Fibroblast of pulmonary artery (primary cell): ENCODE results near the gene EPS8L1.
A peak's percentile ranks its signal among the peaks of the same experiment; 100 is the strongest.

Experiments
- DNase-seq: peaks from one replicate; pipeline ENCODE4 v3.0.0-alpha.2; 2010; ENCODE audit warnings: low read depth
- H3K4me3 ChIP-seq: replicated peaks from 2 replicates; pipeline ENCODE4 v1.5.1; 2011; ENCODE audit warnings: low read depth, mild to moderate bottlenecking, control low read depth, low read length, moderate library complexity
- CTCF ChIP-seq: IDR thresholded peaks from 2 replicates; pipeline ENCODE4 v1.5.1; 2011; ENCODE audit warnings: mild to moderate bottlenecking, control low read depth, low read length, inconsistent platforms; ENCODE audit errors: missing control alignments

The EPS8L1 gene

GRCh38 chr19:55118401-55118991 lies 42.8 kb downstream of the EPS8L1 start:
- H3K4me3 ChIP-seq: peak overlapping the region; percentile 72
- no peak for TF ChIP-seq CTCF
- DNase-seq: peak; percentile 34

GRCh38 chr19:55119053-55119452 lies 43.4 kb downstream of the EPS8L1 start:
- TF ChIP-seq CTCF: no peak
- DNase-seq: no peak
- no peak overlapping the region for H3K4me3 ChIP-seq

- H3K4me3 ChIP-seq: no peak overlapping the region
Measured at GRCh38 chr19:55131421-55131820, 55.8 kb downstream of the EPS8L1 start.

GRCh38 chr19:55132453-55133129 lies 56.9 kb downstream of the EPS8L1 start:
- DNase-seq: no peak
- TF ChIP-seq CTCF: no peak
- no peak overlapping the region for H3K4me3 ChIP-seq

More at GRCh38 chr19:55131421-55131820, 55.8 kb downstream of the EPS8L1 start:
- no peak for DNase-seq
- no peak for TF ChIP-seq CTCF

GRCh38 chr19:55133639-55134444 lies 58.2 kb downstream of the EPS8L1 start:
- no peak for TF ChIP-seq CTCF
- no peak overlapping the region for H3K4me3 ChIP-seq
- DNase-seq: no peak

- TF ChIP-seq CTCF: no peak
- H3K4me3 ChIP-seq: no peak overlapping the region
- no peak for DNase-seq
Measured at GRCh38 chr19:55134736-55135135, 59.1 kb downstream of the EPS8L1 start.
